GM12875 (cell line): ENCODE results near the gene WASL.

Experiments used
- H3K4me3 ChIP-seq: one replicate; pipeline ENCODE4 v1.5.1; 2011; ENCODE audit warnings: low read depth, low read length, control low read depth
- TF ChIP-seq, protein P1 (sequence below): IDR thresholded peaks from 2 replicates; pipeline ENCODE4 v1.5.1; 2011; ENCODE audit warnings: low read depth, mild to moderate bottlenecking, control low read depth, inconsistent platforms, low read length, moderate library complexity, borderline replicate concordance; ENCODE audit not compliant: insufficient read depth

The WASL gene

DNA sequence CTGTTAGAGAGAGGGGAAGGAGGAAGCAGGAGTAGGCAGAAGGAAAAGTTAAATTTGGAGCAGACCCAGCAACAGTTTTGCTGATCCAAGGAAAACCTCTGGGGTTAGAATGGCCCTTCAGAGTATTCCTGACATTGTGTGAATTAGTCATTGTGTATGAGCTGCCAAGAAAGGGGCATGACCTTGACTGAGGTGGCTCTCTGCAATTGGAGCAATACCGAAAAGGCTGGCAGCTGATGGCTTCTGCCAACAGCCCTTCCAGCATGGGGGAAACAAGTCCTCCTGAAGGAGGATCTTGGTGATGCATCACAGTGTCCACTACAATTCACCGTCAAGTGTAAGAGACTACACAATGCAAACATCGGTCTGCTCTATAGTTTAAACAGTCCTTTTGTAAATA is 20.6 kb upstream of the WASL start:
- H3K4me3 ChIP-seq: no peak overlapping the region
- TF ChIP-seq, protein P1, sequence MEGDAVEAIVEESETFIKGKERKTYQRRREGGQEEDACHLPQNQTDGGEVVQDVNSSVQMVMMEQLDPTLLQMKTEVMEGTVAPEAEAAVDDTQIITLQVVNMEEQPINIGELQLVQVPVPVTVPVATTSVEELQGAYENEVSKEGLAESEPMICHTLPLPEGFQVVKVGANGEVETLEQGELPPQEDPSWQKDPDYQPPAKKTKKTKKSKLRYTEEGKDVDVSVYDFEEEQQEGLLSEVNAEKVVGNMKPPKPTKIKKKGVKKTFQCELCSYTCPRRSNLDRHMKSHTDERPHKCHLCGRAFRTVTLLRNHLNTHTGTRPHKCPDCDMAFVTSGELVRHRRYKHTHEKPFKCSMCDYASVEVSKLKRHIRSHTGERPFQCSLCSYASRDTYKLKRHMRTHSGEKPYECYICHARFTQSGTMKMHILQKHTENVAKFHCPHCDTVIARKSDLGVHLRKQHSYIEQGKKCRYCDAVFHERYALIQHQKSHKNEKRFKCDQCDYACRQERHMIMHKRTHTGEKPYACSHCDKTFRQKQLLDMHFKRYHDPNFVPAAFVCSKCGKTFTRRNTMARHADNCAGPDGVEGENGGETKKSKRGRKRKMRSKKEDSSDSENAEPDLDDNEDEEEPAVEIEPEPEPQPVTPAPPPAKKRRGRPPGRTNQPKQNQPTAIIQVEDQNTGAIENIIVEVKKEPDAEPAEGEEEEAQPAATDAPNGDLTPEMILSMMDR: no peak

DNA sequence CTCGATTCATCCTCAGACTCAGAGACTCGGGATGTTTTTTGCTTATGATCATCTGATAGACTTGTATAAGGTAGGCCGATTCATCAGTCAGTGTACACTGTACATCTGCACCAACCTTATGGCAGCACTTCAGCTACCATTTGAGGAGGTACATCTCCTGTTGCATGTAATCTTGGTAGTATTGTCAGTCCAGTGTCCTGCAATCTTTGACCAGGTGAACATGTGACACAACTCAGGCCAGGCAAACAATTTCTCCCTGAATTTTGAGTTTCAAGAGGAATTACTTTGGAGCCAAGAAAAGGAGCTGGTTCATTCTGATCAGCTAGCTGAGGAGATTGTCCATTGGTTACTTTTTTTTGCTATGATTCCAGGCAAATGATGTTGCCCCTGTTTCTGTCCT is 19.7 kb upstream of the WASL start:
- TF ChIP-seq, protein P1: no peak
- no peak overlapping the region for H3K4me3 ChIP-seq

DNA sequence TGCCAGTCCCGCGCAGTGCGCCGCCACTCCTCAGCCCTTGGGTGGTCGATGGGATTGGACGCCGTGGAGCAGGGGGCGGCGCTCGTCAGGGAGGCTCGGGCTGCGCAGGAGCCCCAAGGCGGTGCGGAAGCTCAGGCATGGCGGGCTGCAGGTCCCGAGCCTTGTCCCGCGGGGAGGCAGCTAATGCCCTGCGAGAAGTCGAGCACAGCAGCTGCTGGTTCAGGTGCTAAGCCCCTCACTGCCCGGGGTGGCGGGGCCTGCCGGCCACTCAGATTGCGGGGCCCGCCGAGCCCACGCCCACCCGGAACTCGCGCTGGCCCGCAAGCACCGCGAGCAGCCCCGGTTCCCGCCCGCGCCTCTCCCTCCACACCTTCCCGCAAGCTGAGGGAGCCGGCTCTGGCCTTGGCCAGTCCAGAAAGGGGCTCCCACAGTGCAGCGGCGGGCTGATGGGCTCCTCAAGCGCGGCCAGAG is 14.4 kb upstream of the WASL start:
- TF ChIP-seq, protein P1: no peak
- no peak overlapping the region for H3K4me3 ChIP-seq

DNA sequence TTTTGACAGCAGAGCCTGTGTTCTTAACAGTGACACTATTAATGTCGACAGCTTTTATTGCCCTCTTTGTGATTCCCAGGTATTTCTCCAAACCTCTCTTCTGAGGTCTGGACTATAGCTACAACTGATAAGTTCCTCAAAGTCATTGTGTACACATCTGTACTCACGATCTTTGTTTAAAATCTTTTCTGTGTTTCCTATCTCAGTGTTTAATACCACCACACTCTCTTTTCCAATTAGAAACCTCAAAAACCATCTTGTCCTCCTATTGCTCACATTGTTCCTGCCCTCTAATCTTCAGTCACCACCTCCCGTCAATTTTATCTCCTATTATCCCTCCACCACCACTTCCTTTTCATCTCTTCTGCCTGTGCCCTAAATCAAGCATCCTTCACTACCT is 12.9 kb upstream of the WASL start:
- TF ChIP-seq, protein P1: no peak

DNA sequence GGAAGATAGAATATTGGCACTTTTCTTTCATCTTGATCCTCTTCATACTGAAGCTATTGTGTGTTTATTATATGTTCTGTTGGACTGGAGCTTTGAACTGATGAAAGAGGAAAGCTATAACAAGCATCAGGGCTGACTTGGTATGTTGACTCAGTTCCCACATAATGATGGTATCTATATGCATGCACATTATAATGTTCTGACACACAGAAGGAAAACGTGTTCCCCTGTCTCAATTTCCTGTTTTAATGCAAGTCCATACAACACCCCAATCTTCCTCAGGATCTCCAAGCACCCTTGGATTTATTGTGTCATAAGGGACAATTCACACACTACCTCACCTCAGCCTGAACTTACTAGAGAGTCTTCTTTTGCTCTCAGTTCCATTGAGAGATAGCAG is 8.3 kb upstream of the WASL start:
- TF ChIP-seq, protein P1: no peak
- no peak overlapping the region for H3K4me3 ChIP-seq

More for the DNA sequence above, 12.9 kb upstream of the WASL start:
- H3K4me3 ChIP-seq: no peak overlapping the region

DNA sequence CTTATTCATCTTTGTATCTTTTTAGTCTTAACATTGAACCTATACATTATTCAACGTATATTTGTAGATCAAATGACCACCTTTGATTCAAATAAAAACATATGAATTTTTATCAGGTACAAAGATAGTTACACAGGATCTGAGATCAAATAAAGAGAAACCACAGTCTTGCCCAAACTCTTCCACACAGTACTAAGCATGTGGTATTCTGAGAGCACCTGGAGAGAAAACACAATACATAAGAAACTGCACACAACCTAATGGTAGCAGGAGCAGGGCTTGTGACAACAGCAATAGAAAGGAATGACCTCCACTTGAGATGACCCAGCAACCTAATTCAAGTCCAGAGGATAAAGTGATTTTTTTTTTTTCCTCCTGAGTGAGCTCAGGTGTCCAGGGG is 6.5 kb upstream of the WASL start:
- TF ChIP-seq, protein P1: no peak
- H3K4me3 ChIP-seq: no peak overlapping the region

DNA sequence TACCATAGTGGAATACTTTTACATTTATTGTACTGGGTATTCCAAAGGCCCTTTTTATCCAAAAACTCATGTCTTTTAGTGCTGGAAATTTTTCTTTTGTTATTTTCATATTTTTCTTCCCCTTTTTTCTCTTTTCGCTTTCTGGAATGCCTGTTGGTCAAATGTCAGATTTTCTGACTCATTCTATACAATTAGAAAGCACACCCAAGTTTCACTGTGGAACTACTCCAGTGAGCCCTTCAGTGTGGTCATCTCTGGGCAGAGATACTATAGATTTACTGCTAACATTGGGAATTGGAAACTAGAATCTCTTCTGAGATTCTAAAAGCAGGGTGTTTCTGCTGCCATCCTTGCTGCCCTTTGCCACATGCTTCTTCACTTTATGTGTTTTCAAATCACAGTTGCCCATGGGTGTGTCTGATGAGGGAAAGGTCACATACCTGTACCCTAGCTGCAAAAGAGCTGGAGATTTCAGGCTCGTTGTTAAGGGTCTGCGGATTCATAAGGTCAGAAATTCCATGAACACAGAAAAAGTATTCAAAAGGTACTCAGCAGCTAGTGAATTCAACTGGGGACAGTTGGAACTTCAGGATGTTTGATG is 5.6 kb upstream of the WASL start:
- TF ChIP-seq, protein P1: no peak
- no peak overlapping the region for H3K4me3 ChIP-seq
